ENCODE measurements around the gene HNRNPA1.

GRCh38 chr12:54270345-54270744 lies 10.2 kb upstream of the HNRNPA1 start:
- no peak for TF ChIP-seq CTCF (conservative IDR thresholded peaks at IDR 0.05)
- TF ChIP-seq ZFX (IDR thresholded peaks at IDR 0.05): no peak
